ENCODE results near the gene ZPLD1. TPM values are rescaled to one million over a fixed set of nuclear protein-coding genes. Genes with fewer than 3 reads are reported as not detected.

Gene ZPLD1
- total RNA-seq, 1 donor from 2014 or later = 0.45 TPM

GRCh38 chr3:102510663-102511062 lies 75.8 kb downstream of the ZPLD1 start:
- Histone ChIP-seq H3K4me2 (ENCODE audit: low read length) (peak overlapping the region; percentile 24), H3K9ac (ENCODE audit: low read length) (no peak overlapping the region), H4K20me1 (ENCODE audit: insufficient read depth, low read length) (no peaks in the 10 kb centered on the region), H2AFZ (ENCODE audit: low read depth, low read length) (no peak overlapping the region), H3K27me3 (ENCODE audit: insufficient read depth, low read length) (no peaks in the 10 kb centered on the region), H3K79me2 (ENCODE audit: insufficient read depth, low read length) (no peaks in the 10 kb centered on the region), H3K9me3 (ENCODE audit: insufficient read depth, low read depth, low read length) (no peaks in the 10 kb centered on the region), H3K4me3 (ENCODE audit: insufficient read depth, low read depth, low read length) (no peak overlapping the region), H3K36me3 (ENCODE audit: insufficient read depth, low read length) (no peaks in the 10 kb centered on the region), H3K27ac (ENCODE audit: low read depth, low read length) (no peak overlapping the region), H3K4me1 (ENCODE audit: insufficient read depth, low read length) (no peaks in the 10 kb centered on the region)
- peaks cover 5% of the 10 kb centered on the region for H3K4me1 Mint-ChIP-seq (ENCODE audit: low read depth, unreplicated experiment)
- H3K9me3 Mint-ChIP-seq (ENCODE audit: unreplicated experiment) = peaks cover 3% of the 10 kb centered on the region
- H3K36me3 Mint-ChIP-seq (ENCODE audit: low read depth, unreplicated experiment) = no peaks in the 10 kb centered on the region
- H3K27ac Mint-ChIP-seq (ENCODE audit: unreplicated experiment) = no peak overlapping the region
- TF ChIP-seq CTCF (IDR thresholded peaks at IDR 0.05; ENCODE audit: insufficient read depth, low read depth, low read length) = no peak
- TF ChIP-seq EZH2 (IDR thresholded peaks at IDR 0.05; ENCODE audit: insufficient read depth, low read length) = no peak
- FAIRE-seq (no peak), DNase-seq (ENCODE audit: low read depth) (peak; percentile 15)
- peaks cover 1% of the 10 kb centered on the region for H3K27me3 Mint-ChIP-seq (ENCODE audit: low read depth, unreplicated experiment)
- no peak overlapping the region for H3K4me3 Mint-ChIP-seq (ENCODE audit: unreplicated experiment)

- H3K9me3 Mint-ChIP-seq (ENCODE audit: unreplicated experiment) = peaks cover 3% of the 10 kb centered on the region
These were observed 76.4 kb downstream of the ZPLD1 start for GRCh38 chr3:102511168-102511567.

More at GRCh38 chr3:102511168-102511567, 76.4 kb downstream of the ZPLD1 start:
- Histone ChIP-seq H3K27ac (ENCODE audit: low read depth, low read length) (no peak overlapping the region), H3K27me3 (ENCODE audit: insufficient read depth, low read length) (no peaks in the 10 kb centered on the region), H3K36me3 (ENCODE audit: insufficient read depth, low read length) (no peaks in the 10 kb centered on the region), H3K9me3 (ENCODE audit: insufficient read depth, low read depth, low read length) (no peaks in the 10 kb centered on the region), H3K4me2 (ENCODE audit: low read length) (no peak overlapping the region), H4K20me1 (ENCODE audit: insufficient read depth, low read length) (no peaks in the 10 kb centered on the region), H3K79me2 (ENCODE audit: insufficient read depth, low read length) (no peaks in the 10 kb centered on the region), H3K9ac (ENCODE audit: low read length) (no peak overlapping the region), H3K4me1 (ENCODE audit: insufficient read depth, low read length) (no peaks in the 10 kb centered on the region), H2AFZ (ENCODE audit: low read depth, low read length) (no peak overlapping the region), H3K4me3 (ENCODE audit: insufficient read depth, low read depth, low read length) (no peak overlapping the region)
- FAIRE-seq (no peak), DNase-seq (ENCODE audit: low read depth) (no peak)
- Mint-ChIP-seq H3K27ac (ENCODE audit: unreplicated experiment) (no peak overlapping the region), H3K4me3 (ENCODE audit: unreplicated experiment) (no peak overlapping the region), H3K4me1 (ENCODE audit: low read depth, unreplicated experiment) (peaks cover 5% of the 10 kb centered on the region), H3K36me3 (ENCODE audit: low read depth, unreplicated experiment) (no peaks in the 10 kb centered on the region), H3K27me3 (ENCODE audit: low read depth, unreplicated experiment) (peaks cover 1% of the 10 kb centered on the region)
- TF ChIP-seq EZH2 (IDR thresholded peaks at IDR 0.05; ENCODE audit: insufficient read depth, low read length) (no peak), CTCF (IDR thresholded peaks at IDR 0.05; ENCODE audit: insufficient read depth, low read depth, low read length) (no peak)

All from astrocyte (in vitro differentiated cells and primary cell).